NCI-H2107 (cell line): ENCODE measurements around the gene ALX1.

Experiments used
- DNase-seq: peaks from one replicate; lab custom pipeline; 2025; lab: John Stamatoyannopoulos, UW

Gene ALX1

GRCh38 chr12:85280165-85280983 lies at the start of gene ALX1:
Gene ALX1 (plus strand): TSS chr12:85280220. CDS start chr12:85280262, 42 bp downstream.
- DNase-seq = no peak

- DNase-seq = no peak
Observed at GRCh38 chr12:85237327-85237726, 42.7 kb upstream of the ALX1 start.

- DNase-seq = no peak
Observed at GRCh38 chr12:85244561-85244960, 35.5 kb upstream of the ALX1 start.

GRCh38 chr12:85253853-85254252 lies 26.2 kb upstream of the ALX1 start:
- DNase-seq = no peak

- DNase-seq = no peak
Observed at GRCh38 chr12:85257671-85258070, 22.3 kb upstream of the ALX1 start.

GRCh38 chr12:85260447-85260846 lies 19.6 kb upstream of the ALX1 start:
- DNase-seq = no peak

GRCh38 chr12:85260896-85261295 lies 19.1 kb upstream of the ALX1 start:
- DNase-seq = no peak

- no peak for DNase-seq
Observed at GRCh38 chr12:85266356-85266755, 13.7 kb upstream of the ALX1 start.

GRCh38 chr12:85273381-85274314 lies 6.4 kb upstream of the ALX1 start:
- DNase-seq = no peak

GRCh38 chr12:85274315-85274651 lies 5.7 kb upstream of the ALX1 start:
- DNase-seq = no peak

- DNase-seq = no peak
Observed at GRCh38 chr12:85275374-85275773, 4.6 kb upstream of the ALX1 start.

GRCh38 chr12:85277191-85277590 lies 2.8 kb upstream of the ALX1 start:
- DNase-seq = no peak

- DNase-seq = no peak
Observed at GRCh38 chr12:85277900-85278597, 2.0 kb upstream of the ALX1 start.

GRCh38 chr12:85278598-85279448 lies 1.2 kb upstream of the ALX1 start:
- no peak for DNase-seq

- no peak for DNase-seq
Observed at GRCh38 chr12:85279449-85280164, 413 bp upstream of the ALX1 start.

GRCh38 chr12:85280984-85281630 lies 1.1 kb downstream of the ALX1 start:
- no peak for DNase-seq

- no peak for DNase-seq
Observed at GRCh38 chr12:85281636-85282312, 1.8 kb downstream of the ALX1 start.

- DNase-seq = no peak
Observed at GRCh38 chr12:85283560-85283959, 3.5 kb downstream of the ALX1 start.

- DNase-seq = no peak
Observed at GRCh38 chr12:85296362-85296761, 16.3 kb downstream of the ALX1 start.

- DNase-seq = no peak
Observed at GRCh38 chr12:85299053-85299452, 19.0 kb downstream of the ALX1 start.
